ENCODE results near the gene PPBP.
"Not testable (repeated sequence)": the region's sequence is repeated elsewhere in the genome, so short reads cannot be mapped to it uniquely, and the experiment has no call there.

PPBP gene

DNA sequence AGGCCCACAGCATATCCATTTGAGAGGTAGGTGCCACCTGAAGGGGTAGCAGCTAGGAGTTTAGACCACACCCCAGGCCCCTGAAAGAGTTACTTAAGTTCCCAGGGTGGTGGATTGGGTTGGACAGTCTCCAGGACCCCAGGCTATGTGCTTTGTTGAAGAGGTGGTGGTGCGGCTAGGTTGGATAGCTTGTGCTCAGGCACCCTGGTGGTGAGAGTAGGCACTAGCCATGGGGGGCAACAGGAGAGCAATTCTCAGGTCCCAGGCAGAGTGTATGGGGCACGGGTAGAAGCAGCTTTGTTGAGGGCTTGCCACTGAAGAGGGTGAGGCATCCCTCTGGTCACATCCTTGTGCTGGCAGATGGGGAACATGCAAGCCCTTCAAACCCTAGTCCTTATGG, 11.8 kb downstream of the PPBP start:
- H3K9ac ChIP-seq (ENCODE audit: low read length): no peak overlapping the region
- H3K27me3 ChIP-seq (ENCODE audit: control insufficient read depth, insufficient read depth, low read length): no peaks in the 10 kb centered on the region
- H3K4me1 ChIP-seq (ENCODE audit: control insufficient read depth, insufficient read depth, low read length): peaks cover 8% of the 10 kb centered on the region
- H3K9me3 ChIP-seq (ENCODE audit: control insufficient read depth, insufficient read depth, low read depth, low read length): peaks cover 2% of the 10 kb centered on the region
- H3K27ac ChIP-seq (ENCODE audit: low read depth, low read length): no peak overlapping the region
- H3K36me3 ChIP-seq (ENCODE audit: control insufficient read depth, insufficient read depth, low read length): no peaks in the 10 kb centered on the region
- H3K4me3 ChIP-seq (ENCODE audit: low read depth, low read length): no peak overlapping the region

DNA sequence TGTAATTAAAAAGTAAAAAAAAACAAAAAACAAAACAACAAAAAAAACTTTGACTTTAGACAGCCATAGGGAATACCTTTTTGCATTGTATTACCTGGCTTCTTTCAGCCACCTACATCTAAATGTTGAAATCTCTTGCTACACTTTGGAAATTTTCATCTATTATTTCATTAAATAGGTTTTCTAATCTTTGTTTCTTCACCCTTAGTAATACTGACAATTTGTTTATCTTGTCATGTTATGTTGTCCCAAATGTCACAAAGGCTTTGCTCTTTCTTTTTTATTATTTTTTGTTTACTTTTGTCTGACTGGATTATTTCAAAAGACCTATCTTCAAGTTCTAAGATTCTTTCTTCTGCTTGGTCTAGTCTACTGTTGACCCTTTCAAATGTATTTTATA, 13.6 kb downstream of the PPBP start:
- no peaks in the 10 kb centered on the region for H3K27me3 ChIP-seq (ENCODE audit: control insufficient read depth, insufficient read depth, low read length)
- no peak overlapping the region for H3K4me3 ChIP-seq (ENCODE audit: low read depth, low read length)

DNA sequence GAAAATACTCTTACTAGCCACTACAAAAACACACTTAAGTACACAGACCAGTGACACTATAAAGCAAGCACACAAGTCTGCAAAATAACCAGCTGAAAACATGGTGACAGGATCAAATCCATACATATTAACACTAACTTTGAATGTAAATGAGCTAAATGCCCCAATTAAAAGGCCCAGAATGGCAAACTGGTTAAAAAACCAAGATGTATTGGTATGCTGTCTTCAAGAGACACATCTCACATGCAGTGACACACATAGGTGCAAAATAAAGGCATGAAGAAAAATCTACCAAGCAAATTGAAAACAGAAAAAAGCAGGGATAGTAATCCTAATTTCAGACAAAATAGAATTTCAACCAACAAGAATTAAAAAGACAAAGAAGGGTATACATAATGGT, 17.0 kb downstream of the PPBP start:
- Histone ChIP-seq H3K9me3 (ENCODE audit: control insufficient read depth, insufficient read depth, low read depth, low read length) (peaks cover 8% of the 10 kb centered on the region), H3K4me1 (ENCODE audit: control insufficient read depth, insufficient read depth, low read length) (no peaks in the 10 kb centered on the region), H3K36me3 (ENCODE audit: control insufficient read depth, insufficient read depth, low read length) (no peaks in the 10 kb centered on the region), H3K27me3 (ENCODE audit: control insufficient read depth, insufficient read depth, low read length) (no peaks in the 10 kb centered on the region), H3K4me3 (ENCODE audit: low read depth, low read length) (no peak overlapping the region), H3K9ac (ENCODE audit: low read length) (no peak overlapping the region), H3K27ac (ENCODE audit: low read depth, low read length) (no peak overlapping the region)

More for the DNA sequence above, 13.6 kb downstream of the PPBP start:
- Histone ChIP-seq H3K4me1 (ENCODE audit: control insufficient read depth, insufficient read depth, low read length) (peaks cover under 1% of the 10 kb centered on the region; the same call in 1 of the 2 replicates), H3K9ac (ENCODE audit: low read length) (no peak overlapping the region), H3K27ac (ENCODE audit: low read depth, low read length) (no peak overlapping the region), H3K36me3 (ENCODE audit: control insufficient read depth, insufficient read depth, low read length) (no peaks in the 10 kb centered on the region), H3K9me3 (ENCODE audit: control insufficient read depth, insufficient read depth, low read depth, low read length) (peaks cover 7% of the 10 kb centered on the region)

DNA sequence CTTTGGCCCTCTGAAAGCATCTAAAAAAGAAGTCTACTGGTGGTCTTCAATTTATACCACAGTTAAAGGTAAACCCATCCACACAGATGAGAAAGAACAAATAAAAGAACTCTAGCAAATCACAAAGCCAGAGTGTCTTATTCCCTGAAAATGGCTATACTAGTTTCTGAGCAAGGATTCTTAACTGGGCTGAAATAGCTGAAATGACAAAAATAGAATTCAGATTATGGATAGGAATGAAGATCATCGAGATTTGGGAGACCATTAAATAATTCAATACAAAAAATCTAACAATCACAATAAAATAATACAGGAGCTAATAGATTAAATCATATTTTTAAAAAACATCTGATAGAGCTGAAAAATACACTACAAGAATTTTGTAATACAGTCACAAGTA, 18.0 kb downstream of the PPBP start:
- Histone ChIP-seq H3K27ac (ENCODE audit: low read depth, low read length) (no peak overlapping the region), H3K9ac (ENCODE audit: low read length) (no peak overlapping the region), H3K4me3 (ENCODE audit: low read depth, low read length) (no peak overlapping the region), H3K9me3 (ENCODE audit: control insufficient read depth, insufficient read depth, low read depth, low read length) (peaks cover 8% of the 10 kb centered on the region), H3K27me3 (ENCODE audit: control insufficient read depth, insufficient read depth, low read length) (no peaks in the 10 kb centered on the region), H3K4me1 (ENCODE audit: control insufficient read depth, insufficient read depth, low read length) (no peaks in the 10 kb centered on the region), H3K36me3 (ENCODE audit: control insufficient read depth, insufficient read depth, low read length) (no peaks in the 10 kb centered on the region)

DNA sequence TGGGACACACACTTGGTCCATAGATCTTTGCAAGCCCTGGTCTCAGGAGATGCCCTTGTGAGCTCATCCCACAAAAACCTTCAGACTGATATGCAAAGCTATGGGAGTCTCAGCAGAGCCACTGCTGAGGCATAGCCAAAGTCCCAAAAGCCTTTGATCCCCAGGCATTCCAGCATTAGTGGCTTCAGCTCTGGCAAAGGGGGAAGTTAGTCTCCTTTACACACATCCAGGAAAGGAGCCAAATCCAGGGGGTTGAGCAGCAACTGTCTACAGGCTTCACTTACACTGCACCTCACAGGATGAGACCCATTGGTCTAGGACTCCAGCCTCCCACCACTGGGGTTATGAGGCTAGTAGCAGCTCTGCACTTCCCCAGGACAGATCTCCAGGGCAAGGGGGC, 20.1 kb downstream of the PPBP start:
- peaks cover 12% of the 10 kb centered on the region for H3K9me3 ChIP-seq (ENCODE audit: control insufficient read depth, insufficient read depth, low read depth, low read length)
- no peaks in the 10 kb centered on the region for H3K36me3 ChIP-seq (ENCODE audit: control insufficient read depth, insufficient read depth, low read length)
- no peak overlapping the region for H3K4me3 ChIP-seq (ENCODE audit: low read depth, low read length)
- H3K4me1 ChIP-seq (ENCODE audit: control insufficient read depth, insufficient read depth, low read length): no peaks in the 10 kb centered on the region
- H3K27me3 ChIP-seq (ENCODE audit: control insufficient read depth, insufficient read depth, low read length): no peaks in the 10 kb centered on the region
- no peak overlapping the region for H3K27ac ChIP-seq (ENCODE audit: low read depth, low read length)
- no peak overlapping the region for H3K9ac ChIP-seq (ENCODE audit: low read length)

DNA sequence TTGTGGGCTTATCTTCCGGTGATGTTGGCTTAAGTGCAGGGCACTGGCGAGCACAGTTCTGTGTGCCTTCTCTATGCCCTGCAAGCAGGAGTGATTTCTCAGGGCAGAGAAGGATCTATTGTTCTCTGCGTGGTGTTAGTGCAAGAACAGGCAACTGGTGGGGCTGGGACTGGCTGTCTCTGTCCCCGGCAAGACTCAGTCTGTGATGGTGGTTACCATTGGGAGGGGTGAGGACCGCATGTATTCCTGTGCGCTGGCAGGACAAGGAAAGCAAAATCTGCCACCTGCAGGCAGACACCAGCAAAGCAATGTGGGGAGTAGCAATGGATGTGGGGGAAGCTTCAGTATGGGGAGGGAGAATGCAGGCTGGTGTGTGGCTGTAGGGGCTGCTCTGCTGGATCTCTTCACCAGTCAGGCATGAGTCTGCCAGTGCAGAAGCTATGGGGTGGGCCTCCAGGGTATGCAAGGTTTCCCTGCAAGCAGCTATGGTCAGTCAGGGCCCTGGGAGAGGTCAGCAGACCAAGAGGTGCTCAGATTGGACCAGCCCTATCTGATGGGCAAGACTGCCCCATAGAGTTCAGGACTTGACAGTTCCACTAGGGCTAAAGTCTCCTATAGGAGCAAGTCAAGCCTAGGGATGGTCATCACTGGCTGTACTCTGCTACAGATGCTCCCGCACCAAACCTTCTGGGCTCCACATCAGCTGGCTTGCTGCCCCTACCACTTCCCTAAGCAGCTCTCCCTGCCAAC, 23.0 kb downstream of the PPBP start:
- H3K27ac ChIP-seq (ENCODE audit: low read depth, low read length): no peak overlapping the region
- H3K9ac ChIP-seq (ENCODE audit: low read length): no peak overlapping the region
- H3K4me1 ChIP-seq (ENCODE audit: control insufficient read depth, insufficient read depth, low read length): no peaks in the 10 kb centered on the region
- no peak overlapping the region for H3K4me3 ChIP-seq (ENCODE audit: low read depth, low read length)
- H3K36me3 ChIP-seq (ENCODE audit: control insufficient read depth, insufficient read depth, low read length): no peaks in the 10 kb centered on the region
- H3K9me3 ChIP-seq (ENCODE audit: control insufficient read depth, insufficient read depth, low read depth, low read length): peaks cover 30% of the 10 kb centered on the region
- H3K27me3 ChIP-seq (ENCODE audit: control insufficient read depth, insufficient read depth, low read length): no peaks in the 10 kb centered on the region

DNA sequence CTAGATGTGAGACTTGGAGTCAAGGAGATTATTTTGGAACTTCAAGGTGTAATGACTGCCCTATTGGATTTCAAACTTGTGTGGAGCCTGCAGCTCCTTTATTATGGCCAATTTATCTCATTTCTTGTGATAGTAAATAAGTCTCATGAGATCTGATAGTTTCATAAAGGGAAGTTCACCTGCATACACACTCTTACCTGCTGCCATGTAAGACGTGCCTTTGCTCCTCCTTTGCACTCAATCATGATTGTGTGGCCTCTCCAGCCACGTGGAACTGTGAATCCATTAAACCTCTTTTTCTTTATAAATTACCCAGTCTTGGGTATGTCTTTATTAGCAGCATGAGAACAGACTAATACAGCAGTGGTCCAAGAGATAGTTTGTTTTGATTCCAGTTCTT, 25.3 kb downstream of the PPBP start:
- Histone ChIP-seq H3K4me1 (ENCODE audit: control insufficient read depth, insufficient read depth, low read length) (no peaks in the 10 kb centered on the region), H3K27ac (ENCODE audit: low read depth, low read length) (no peak overlapping the region), H3K4me3 (ENCODE audit: low read depth, low read length) (no peak overlapping the region), H3K27me3 (ENCODE audit: control insufficient read depth, insufficient read depth, low read length) (no peaks in the 10 kb centered on the region), H3K36me3 (ENCODE audit: control insufficient read depth, insufficient read depth, low read length) (no peaks in the 10 kb centered on the region), H3K9me3 (ENCODE audit: control insufficient read depth, insufficient read depth, low read depth, low read length) (peaks cover 27% of the 10 kb centered on the region), H3K9ac (ENCODE audit: low read length) (no peak overlapping the region)

DNA sequence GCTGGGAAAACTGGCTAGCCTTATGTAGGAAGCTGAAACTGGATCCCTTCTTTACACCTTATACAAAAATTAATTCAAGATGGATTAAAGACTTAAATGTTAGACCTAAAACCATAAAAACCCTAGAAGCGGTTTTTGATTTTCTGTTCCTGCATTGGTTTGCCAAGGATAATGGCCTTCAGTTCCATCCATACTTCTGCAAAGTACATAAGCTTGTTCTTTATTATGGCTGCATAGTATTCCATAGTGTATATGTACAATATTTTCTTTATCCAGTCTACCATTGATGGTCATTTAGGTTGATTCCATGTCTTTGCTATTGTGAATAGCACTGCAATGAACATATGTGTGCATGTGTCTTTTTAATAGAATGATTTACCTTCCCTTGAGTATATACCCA, 28.9 kb downstream of the PPBP start:
- H3K9me3 ChIP-seq (ENCODE audit: control insufficient read depth, insufficient read depth, low read depth, low read length): peaks cover 33% of the 10 kb centered on the region
- not testable (repeated sequence) for H3K9ac ChIP-seq (ENCODE audit: low read length); H3K4me3 ChIP-seq (ENCODE audit: low read depth, low read length); H3K4me1 ChIP-seq (ENCODE audit: control insufficient read depth, insufficient read depth, low read length); H3K27me3 ChIP-seq (ENCODE audit: control insufficient read depth, insufficient read depth, low read length); H3K36me3 ChIP-seq (ENCODE audit: control insufficient read depth, insufficient read depth, low read length); H3K27ac ChIP-seq (ENCODE audit: low read depth, low read length)

DNA sequence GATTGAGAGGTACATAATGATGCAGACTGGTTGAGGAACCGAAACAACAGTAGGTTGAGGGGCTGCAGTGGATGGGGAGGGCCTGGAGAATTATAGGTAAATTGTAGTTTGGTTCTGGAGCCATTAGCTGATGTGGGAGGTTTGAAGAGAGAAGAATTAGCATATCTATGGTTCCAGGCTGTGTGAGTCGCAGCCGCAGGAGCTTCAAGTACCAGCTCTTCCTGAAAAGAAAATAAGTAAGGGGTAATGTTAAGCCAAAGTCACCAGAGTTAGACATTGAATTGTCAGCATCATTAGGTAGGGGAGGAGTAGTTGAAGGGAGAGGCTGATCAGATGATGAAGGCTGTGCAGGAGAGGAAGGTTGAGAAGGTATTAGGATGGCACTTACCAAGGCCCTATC, 35.6 kb downstream of the PPBP start:
- H3K9me3 ChIP-seq (ENCODE audit: control insufficient read depth, insufficient read depth, low read depth, low read length): peaks cover 17% of the 10 kb centered on the region; the same call in 1 of the 2 replicates
- H3K9ac ChIP-seq (ENCODE audit: low read length): no peak overlapping the region
- no peaks in the 10 kb centered on the region for H3K36me3 ChIP-seq (ENCODE audit: control insufficient read depth, insufficient read depth, low read length)
- H3K4me3 ChIP-seq (ENCODE audit: low read depth, low read length): no peak overlapping the region
- peaks cover 13% of the 10 kb centered on the region for H3K4me1 ChIP-seq (ENCODE audit: control insufficient read depth, insufficient read depth, low read length)
- peaks cover 20% of the 10 kb centered on the region for H3K27me3 ChIP-seq (ENCODE audit: control insufficient read depth, insufficient read depth, low read length)
- H3K27ac ChIP-seq (ENCODE audit: low read depth, low read length): no peak overlapping the region

DNA sequence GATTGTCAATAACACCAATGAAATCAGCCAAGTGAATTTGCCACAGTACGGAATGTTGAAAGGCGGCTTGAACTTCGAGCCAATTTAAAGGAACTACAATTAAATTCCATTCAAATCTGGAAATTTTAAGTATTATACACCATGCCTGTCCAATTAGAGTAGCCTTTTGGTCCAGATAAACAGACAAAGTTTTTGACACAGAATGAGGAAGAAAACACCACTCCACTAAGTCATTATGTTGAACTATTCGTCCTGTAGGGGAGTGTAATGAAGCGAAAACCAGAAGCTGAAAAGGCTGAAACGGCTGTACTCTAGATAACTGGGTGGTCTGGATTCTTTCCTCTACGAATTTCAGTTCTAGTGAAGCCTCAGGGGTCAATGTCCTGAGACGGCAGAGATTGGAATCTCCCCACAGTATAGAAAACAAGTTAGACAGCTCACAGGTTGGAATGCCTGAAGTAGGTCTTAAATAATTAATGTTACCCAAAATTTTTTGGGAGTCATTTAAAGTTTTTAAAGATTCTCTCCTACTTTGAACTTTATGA, 37.5 kb downstream of the PPBP start:
- not testable (repeated sequence) for H3K4me3 ChIP-seq (ENCODE audit: low read depth, low read length); H3K9ac ChIP-seq (ENCODE audit: low read length); H3K27ac ChIP-seq (ENCODE audit: low read depth, low read length); H3K36me3 ChIP-seq (ENCODE audit: control insufficient read depth, insufficient read depth, low read length)
- peaks cover 17% of the 10 kb centered on the region; the same call in 1 of the 2 replicates for H3K9me3 ChIP-seq (ENCODE audit: control insufficient read depth, insufficient read depth, low read depth, low read length)
- peaks cover 13% of the 10 kb centered on the region for H3K4me1 ChIP-seq (ENCODE audit: control insufficient read depth, insufficient read depth, low read length)
- peaks cover 39% of the 10 kb centered on the region for H3K27me3 ChIP-seq (ENCODE audit: control insufficient read depth, insufficient read depth, low read length)

DNA sequence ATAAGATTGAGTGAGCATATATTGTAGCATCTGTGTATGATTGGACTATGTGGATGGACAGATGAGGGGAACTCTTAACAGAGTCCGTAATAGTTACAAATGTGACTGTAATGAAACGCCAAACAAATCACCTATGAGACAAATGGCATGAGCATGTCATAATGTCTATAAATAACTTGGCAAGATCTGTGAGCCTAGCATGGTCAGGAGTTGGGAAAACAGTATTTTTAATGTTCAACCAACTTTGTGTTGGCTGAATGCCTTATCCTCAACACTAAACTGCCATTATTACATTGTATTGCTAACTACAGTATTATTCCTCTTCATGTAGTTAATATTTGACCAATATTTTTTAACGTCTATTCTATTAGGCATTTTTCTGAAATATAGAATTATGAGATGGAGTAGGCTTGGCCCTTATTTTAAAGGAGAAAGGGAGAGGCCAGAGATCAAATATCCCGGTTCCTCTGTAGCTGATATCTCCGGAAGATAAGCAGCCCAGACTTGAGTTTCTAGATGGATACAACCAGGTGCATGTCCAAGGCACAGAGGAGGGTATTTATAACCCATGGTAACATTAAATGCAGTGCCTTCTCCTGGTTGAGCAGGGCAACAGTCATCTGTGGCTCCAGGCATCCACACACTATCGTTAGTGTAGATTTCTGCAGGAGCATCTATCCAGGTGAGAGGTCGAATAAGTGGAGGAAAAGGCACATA, 38.8 kb downstream of the PPBP start:
- peaks cover 22% of the 10 kb centered on the region for H3K4me1 ChIP-seq (ENCODE audit: control insufficient read depth, insufficient read depth, low read length)
- H3K9ac ChIP-seq (ENCODE audit: low read length): no peak overlapping the region
- peaks cover 52% of the 10 kb centered on the region for H3K27me3 ChIP-seq (ENCODE audit: control insufficient read depth, insufficient read depth, low read length)
- no peak overlapping the region for H3K27ac ChIP-seq (ENCODE audit: low read depth, low read length)
- H3K9me3 ChIP-seq (ENCODE audit: control insufficient read depth, insufficient read depth, low read depth, low read length): 0 out of 2 replicates have a peak, but pooled peaks cover 12% of the 10 kb centered on the region
- no peaks in the 10 kb centered on the region for H3K36me3 ChIP-seq (ENCODE audit: control insufficient read depth, insufficient read depth, low read length)
- H3K4me3 ChIP-seq (ENCODE audit: low read depth, low read length): no peak overlapping the region
